Measurements from ENCODE around the gene SIRPA.

The SIRPA gene

DNA sequence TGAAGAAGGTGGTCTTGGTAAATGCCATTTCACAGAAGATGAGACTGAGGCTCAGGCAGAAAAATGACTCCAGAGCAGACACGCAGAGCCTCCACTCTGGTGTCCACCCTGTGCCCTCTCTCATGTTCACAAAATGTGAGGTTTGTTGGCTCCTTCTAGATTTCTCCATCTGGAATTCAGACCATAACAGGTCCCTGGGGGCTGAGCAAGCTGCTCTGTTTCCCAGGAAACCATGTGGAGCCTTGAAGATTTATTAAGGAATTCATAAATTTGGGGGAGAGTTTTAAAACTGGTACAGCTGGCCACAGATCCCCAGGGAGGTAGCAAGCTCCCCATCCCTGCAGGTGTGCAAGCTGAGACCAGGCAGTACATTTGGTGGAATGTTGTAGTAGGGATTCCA lies 38.8 kb upstream of the SIRPA start:
- H3K36me3 ChIP-seq (ENCODE audit: insufficient read depth, low read length), result no peaks in the 10 kb centered on the region
- H3K4me1 ChIP-seq (ENCODE audit: insufficient read depth, low read length), result peaks cover 7% of the 10 kb centered on the region; the same call in 1 of the 2 replicates
- no peak overlapping the region for H3K9ac ChIP-seq (ENCODE audit: low read depth, low read length)
- H3K27ac ChIP-seq (ENCODE audit: low read depth, low read length), result no peak overlapping the region
- no peaks in the 10 kb centered on the region for H3K9me3 ChIP-seq (ENCODE audit: insufficient read depth, low read depth, low read length)
- H3K4me3 ChIP-seq (ENCODE audit: low read length), result no peak overlapping the region
- 100% methylated on average over 1 of the region's 1 CpG for WGBS
- no peaks in the 10 kb centered on the region for H3K27me3 ChIP-seq (ENCODE audit: insufficient read depth, low read length)

DNA sequence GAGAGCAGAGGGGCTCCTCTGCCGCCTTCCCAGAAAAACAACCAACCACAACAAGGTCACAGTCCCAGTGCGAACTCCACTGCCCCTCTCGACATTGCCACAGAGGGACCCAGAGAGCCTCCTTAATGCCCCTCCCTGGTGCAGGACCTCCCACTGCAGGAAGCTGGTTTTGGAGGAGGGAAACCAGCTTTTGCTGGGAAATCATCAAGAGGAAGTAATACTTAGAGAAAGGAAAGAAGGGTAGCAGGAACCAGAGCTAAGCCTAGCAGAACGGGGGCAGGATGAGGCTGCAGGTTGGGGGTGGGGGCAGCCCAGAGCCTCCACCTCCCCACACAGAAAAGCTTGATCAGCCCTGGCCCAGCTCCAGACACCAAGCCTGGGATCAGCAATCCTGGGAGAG lies 37.7 kb upstream of the SIRPA start:
- H3K4me3 ChIP-seq (ENCODE audit: low read length), result no peak overlapping the region
- H3K4me1 ChIP-seq (ENCODE audit: insufficient read depth, low read length), result peaks cover 7% of the 10 kb centered on the region; the same call in 1 of the 2 replicates
- no peaks in the 10 kb centered on the region for H3K9me3 ChIP-seq (ENCODE audit: insufficient read depth, low read depth, low read length)
- H3K9ac ChIP-seq (ENCODE audit: low read depth, low read length), result no peak overlapping the region
- 82% methylated on average over 4 of the region's 4 CpGs for WGBS
- no peak overlapping the region for H3K27ac ChIP-seq (ENCODE audit: low read depth, low read length)
- no peaks in the 10 kb centered on the region for H3K36me3 ChIP-seq (ENCODE audit: insufficient read depth, low read length)
- H3K27me3 ChIP-seq (ENCODE audit: insufficient read depth, low read length), result no peaks in the 10 kb centered on the region

- Histone ChIP-seq H3K9ac (ENCODE audit: low read depth, low read length) (no peak overlapping the region), H3K27ac (ENCODE audit: low read depth, low read length) (no peak overlapping the region), H3K4me3 (ENCODE audit: low read length) (no peak overlapping the region), H3K9me3 (ENCODE audit: insufficient read depth, low read depth, low read length) (no peaks in the 10 kb centered on the region), H3K27me3 (ENCODE audit: insufficient read depth, low read length) (no peaks in the 10 kb centered on the region), H3K4me1 (ENCODE audit: insufficient read depth, low read length) (no peaks in the 10 kb centered on the region), H3K36me3 (ENCODE audit: insufficient read depth, low read length) (no peaks in the 10 kb centered on the region)
- 88% methylated on average over 5 of the region's 5 CpGs for WGBS
Observed at GRCh38 chr20:1858871-1859270, 36.3 kb upstream of the SIRPA start.

GRCh38 chr20:1860446-1860845 lies 34.8 kb upstream of the SIRPA start:
- H3K9ac ChIP-seq (ENCODE audit: low read depth, low read length), result no peak overlapping the region
- no peaks in the 10 kb centered on the region for H3K9me3 ChIP-seq (ENCODE audit: insufficient read depth, low read depth, low read length)
- no peak overlapping the region for H3K27ac ChIP-seq (ENCODE audit: low read depth, low read length)
- H3K36me3 ChIP-seq (ENCODE audit: insufficient read depth, low read length), result no peaks in the 10 kb centered on the region
- H3K27me3 ChIP-seq (ENCODE audit: insufficient read depth, low read length), result no peaks in the 10 kb centered on the region
- H3K4me1 ChIP-seq (ENCODE audit: insufficient read depth, low read length), result no peaks in the 10 kb centered on the region
- WGBS, result 80% methylated on average over 4 of the region's 4 CpGs
- no peak overlapping the region for H3K4me3 ChIP-seq (ENCODE audit: low read length)

DNA sequence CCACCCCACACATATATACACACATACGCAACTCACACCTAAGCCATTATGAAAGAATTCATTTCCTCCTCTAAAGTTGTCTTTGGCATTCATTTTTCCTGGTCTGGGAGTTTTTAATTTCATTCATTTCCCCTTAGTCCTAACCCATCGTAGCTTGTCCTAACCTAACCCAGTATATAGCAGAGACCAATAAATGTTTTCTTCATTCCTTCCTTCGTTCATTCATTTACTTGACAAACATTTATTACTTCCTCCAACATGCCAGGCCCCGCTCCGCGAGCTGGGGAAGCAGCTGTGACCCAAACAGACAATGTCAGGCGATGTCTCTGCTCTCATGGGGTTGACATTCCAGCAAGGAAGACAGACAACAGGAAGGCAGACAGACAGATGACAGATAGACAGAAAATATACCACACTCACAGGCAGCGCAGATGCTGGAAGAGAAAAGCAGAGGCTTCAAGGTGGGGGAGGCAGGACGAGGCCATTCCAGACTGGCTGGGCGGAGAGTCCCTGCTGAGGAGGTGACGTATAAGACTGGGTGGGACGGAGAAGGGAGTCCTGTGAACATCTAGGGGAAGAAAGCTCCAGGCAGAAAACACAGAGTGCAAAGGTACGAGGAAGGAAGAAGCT lies 33.7 kb upstream of the SIRPA start:
- Histone ChIP-seq H3K36me3 (ENCODE audit: insufficient read depth, low read length) (no peaks in the 10 kb centered on the region), H3K27me3 (ENCODE audit: insufficient read depth, low read length) (no peaks in the 10 kb centered on the region), H3K9ac (ENCODE audit: low read depth, low read length) (no peak overlapping the region), H3K4me1 (ENCODE audit: insufficient read depth, low read length) (no peaks in the 10 kb centered on the region), H3K9me3 (ENCODE audit: insufficient read depth, low read depth, low read length) (no peaks in the 10 kb centered on the region), H3K27ac (ENCODE audit: low read depth, low read length) (no peak overlapping the region), H3K4me3 (ENCODE audit: low read length) (no peak overlapping the region)
- WGBS, result 86% methylated on average over 13 of the region's 13 CpGs

GRCh38 chr20:1861996-1862662 lies 33.1 kb upstream of the SIRPA start:
- Histone ChIP-seq H3K27me3 (ENCODE audit: insufficient read depth, low read length) (no peaks in the 10 kb centered on the region), H3K9me3 (ENCODE audit: insufficient read depth, low read depth, low read length) (no peaks in the 10 kb centered on the region), H3K4me1 (ENCODE audit: insufficient read depth, low read length) (peaks cover 5% of the 10 kb centered on the region; the same call in 1 of the 2 replicates), H3K36me3 (ENCODE audit: insufficient read depth, low read length) (no peaks in the 10 kb centered on the region), H3K9ac (ENCODE audit: low read depth, low read length) (no peak overlapping the region), H3K4me3 (ENCODE audit: low read length) (no peak overlapping the region), H3K27ac (ENCODE audit: low read depth, low read length) (no peak overlapping the region)
- WGBS, result 87% methylated on average over 8 of the region's 8 CpGs

DNA sequence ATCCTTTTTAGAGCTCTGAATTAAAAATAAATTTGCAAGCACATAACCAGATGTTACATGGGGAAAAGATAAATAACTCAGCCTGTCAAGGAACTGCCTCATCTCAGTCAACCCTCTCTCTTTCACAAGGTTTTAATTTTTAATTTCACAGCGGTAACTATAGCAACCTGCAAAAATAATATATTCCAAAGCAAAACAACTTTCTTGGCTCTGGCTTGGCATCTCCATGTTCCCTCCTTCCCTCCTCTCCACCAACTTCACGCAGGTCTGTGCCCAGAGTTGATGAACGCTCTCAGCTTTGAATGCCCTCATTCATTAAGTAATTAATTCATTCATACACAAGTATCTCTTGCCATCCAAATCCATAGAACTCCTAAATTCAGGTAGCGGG lies 32.5 kb upstream of the SIRPA start:
- H3K36me3 ChIP-seq (ENCODE audit: insufficient read depth, low read length), result no peaks in the 10 kb centered on the region
- H3K4me3 ChIP-seq (ENCODE audit: low read length), result no peak overlapping the region
- no peak overlapping the region for H3K27ac ChIP-seq (ENCODE audit: low read depth, low read length)
- no peak overlapping the region for H3K9ac ChIP-seq (ENCODE audit: low read depth, low read length)
- 94% methylated on average over 4 of the region's 4 CpGs for WGBS
- H3K9me3 ChIP-seq (ENCODE audit: insufficient read depth, low read depth, low read length), result no peaks in the 10 kb centered on the region
- H3K4me1 ChIP-seq (ENCODE audit: insufficient read depth, low read length), result peaks cover 7% of the 10 kb centered on the region; the same call in 1 of the 2 replicates
- no peaks in the 10 kb centered on the region for H3K27me3 ChIP-seq (ENCODE audit: insufficient read depth, low read length)

DNA sequence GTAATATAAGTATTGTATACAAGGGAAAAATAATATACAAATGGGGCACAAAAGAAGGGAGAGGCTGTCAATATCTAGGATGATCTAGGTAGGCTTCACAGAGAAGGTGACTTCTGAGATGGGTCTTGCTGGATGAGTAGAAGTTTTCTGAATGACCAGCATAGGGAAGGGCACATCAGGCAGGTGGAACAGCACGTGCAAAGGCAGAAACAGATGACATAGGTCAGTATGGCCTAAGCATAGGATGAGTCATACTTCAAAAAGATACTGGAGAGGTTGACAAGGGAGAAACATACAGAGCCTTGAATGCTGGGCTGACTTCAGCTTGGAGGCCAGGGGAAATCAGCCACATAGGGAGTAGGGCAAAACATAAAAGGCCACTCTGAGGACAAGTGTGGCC lies 31.9 kb upstream of the SIRPA start:
- no peak overlapping the region for H3K27ac ChIP-seq (ENCODE audit: low read depth, low read length)
- no peak overlapping the region for H3K4me3 ChIP-seq (ENCODE audit: low read length)
- no peaks in the 10 kb centered on the region for H3K9me3 ChIP-seq (ENCODE audit: insufficient read depth, low read depth, low read length)
- H3K9ac ChIP-seq (ENCODE audit: low read depth, low read length), result no peak overlapping the region
- 77% methylated on average over 1 of the region's 1 CpG for WGBS
- peaks cover 7% of the 10 kb centered on the region; the same call in 1 of the 2 replicates for H3K4me1 ChIP-seq (ENCODE audit: insufficient read depth, low read length)
- no peaks in the 10 kb centered on the region for H3K27me3 ChIP-seq (ENCODE audit: insufficient read depth, low read length)
- H3K36me3 ChIP-seq (ENCODE audit: insufficient read depth, low read length), result no peaks in the 10 kb centered on the region

DNA sequence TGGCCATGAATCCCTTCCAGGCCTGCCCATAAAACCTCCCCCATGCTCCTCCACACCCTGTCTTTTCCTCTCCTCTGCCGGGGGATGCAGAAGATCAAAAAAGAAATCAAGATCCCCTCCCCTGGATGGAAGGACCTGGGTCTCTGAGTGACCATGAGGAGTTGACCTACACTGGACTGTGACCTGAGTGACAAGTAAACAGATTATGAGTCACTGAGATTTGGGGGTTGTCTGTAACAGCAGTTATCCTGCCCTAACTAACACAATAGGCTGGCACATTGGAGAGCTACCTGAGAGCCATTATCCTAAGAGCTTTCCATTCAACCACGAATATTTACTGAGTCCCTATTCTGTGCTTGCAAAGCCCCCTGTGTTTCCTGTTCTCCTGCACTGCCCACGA lies 28.4 kb upstream of the SIRPA start:
- WGBS, result 51% methylated on average over 3 of the region's 3 CpGs
- H3K9me3 ChIP-seq (ENCODE audit: insufficient read depth, low read depth, low read length), result no peaks in the 10 kb centered on the region
- no peaks in the 10 kb centered on the region for H3K36me3 ChIP-seq (ENCODE audit: insufficient read depth, low read length)
- no peaks in the 10 kb centered on the region for H3K27me3 ChIP-seq (ENCODE audit: insufficient read depth, low read length)
- peaks cover 7% of the 10 kb centered on the region; the same call in 1 of the 2 replicates for H3K4me1 ChIP-seq (ENCODE audit: insufficient read depth, low read length)
- no peak overlapping the region for H3K4me3 ChIP-seq (ENCODE audit: low read length)
- no peak overlapping the region for H3K27ac ChIP-seq (ENCODE audit: low read depth, low read length)
- no peak overlapping the region for H3K9ac ChIP-seq (ENCODE audit: low read depth, low read length)

DNA sequence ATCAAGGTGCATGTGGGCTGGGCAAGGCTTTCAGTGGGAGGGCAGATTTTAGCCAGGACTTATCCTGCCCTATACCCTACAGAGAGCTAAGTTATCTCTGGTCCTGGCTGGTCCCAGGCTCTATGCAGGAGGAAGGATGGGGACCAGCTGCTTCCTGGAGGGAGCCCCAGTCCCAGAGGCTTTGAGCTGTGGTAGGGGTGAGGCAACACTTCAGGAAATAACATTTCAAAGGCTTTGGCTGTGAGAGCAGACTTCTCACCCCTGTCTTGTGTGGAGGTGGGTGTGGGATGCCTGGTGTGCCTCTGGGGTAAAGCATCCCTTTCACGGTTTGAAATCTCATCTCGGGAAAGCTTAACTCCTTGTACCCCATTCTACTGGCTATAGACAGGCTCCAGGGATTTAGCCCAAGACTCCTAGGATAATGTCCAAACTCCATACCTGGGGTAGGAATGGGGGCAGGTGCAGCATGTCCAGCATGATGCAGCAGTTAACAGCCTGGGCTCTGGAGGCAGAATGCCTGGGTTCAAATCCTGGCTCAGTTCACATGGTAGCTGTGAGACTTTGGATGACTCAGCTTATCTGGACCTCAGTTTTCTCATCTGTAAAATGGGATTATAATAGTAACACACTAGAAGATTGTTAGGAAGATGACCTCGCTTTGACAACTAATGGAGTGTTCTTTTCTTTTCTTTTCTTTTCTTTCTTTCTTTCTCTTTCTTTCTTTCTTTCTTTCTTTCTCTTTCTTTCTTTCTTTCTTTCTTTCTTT lies 27.5 kb upstream of the SIRPA start:
- Histone ChIP-seq H3K9ac (ENCODE audit: low read depth, low read length) (no peak overlapping the region), H3K27ac (ENCODE audit: low read depth, low read length) (no peak overlapping the region), H3K36me3 (ENCODE audit: insufficient read depth, low read length) (no peaks in the 10 kb centered on the region), H3K27me3 (ENCODE audit: insufficient read depth, low read length) (no peaks in the 10 kb centered on the region), H3K4me1 (ENCODE audit: insufficient read depth, low read length) (peaks cover 7% of the 10 kb centered on the region; the same call in 1 of the 2 replicates), H3K9me3 (ENCODE audit: insufficient read depth, low read depth, low read length) (no peaks in the 10 kb centered on the region), H3K4me3 (ENCODE audit: low read length) (no peak overlapping the region)
- WGBS, result 82% methylated on average over 3 of the region's 3 CpGs

GRCh38 chr20:1868856-1869255 lies 26.4 kb upstream of the SIRPA start:
- no peak overlapping the region for H3K27ac ChIP-seq (ENCODE audit: low read depth, low read length)
- H3K27me3 ChIP-seq (ENCODE audit: insufficient read depth, low read length), result no peaks in the 10 kb centered on the region
- no peaks in the 10 kb centered on the region for H3K9me3 ChIP-seq (ENCODE audit: insufficient read depth, low read depth, low read length)
- H3K4me1 ChIP-seq (ENCODE audit: insufficient read depth, low read length), result peaks cover 7% of the 10 kb centered on the region; the same call in 1 of the 2 replicates
- H3K36me3 ChIP-seq (ENCODE audit: insufficient read depth, low read length), result no peaks in the 10 kb centered on the region
- H3K4me3 ChIP-seq (ENCODE audit: low read length), result no peak overlapping the region
- no peak overlapping the region for H3K9ac ChIP-seq (ENCODE audit: low read depth, low read length)
- 88% methylated on average over 3 of the region's 3 CpGs for WGBS

Data from HUES64 (cell line).